Measurements from ENCODE around the gene DCAF10.
A peak's percentile ranks its signal among the peaks of the same experiment; 100 is the strongest.
"Not testable (repeated sequence)": the region's sequence is repeated elsewhere in the genome, so short reads cannot be mapped to it uniquely, and the experiment has no call there.

Gene DCAF10

DNA sequence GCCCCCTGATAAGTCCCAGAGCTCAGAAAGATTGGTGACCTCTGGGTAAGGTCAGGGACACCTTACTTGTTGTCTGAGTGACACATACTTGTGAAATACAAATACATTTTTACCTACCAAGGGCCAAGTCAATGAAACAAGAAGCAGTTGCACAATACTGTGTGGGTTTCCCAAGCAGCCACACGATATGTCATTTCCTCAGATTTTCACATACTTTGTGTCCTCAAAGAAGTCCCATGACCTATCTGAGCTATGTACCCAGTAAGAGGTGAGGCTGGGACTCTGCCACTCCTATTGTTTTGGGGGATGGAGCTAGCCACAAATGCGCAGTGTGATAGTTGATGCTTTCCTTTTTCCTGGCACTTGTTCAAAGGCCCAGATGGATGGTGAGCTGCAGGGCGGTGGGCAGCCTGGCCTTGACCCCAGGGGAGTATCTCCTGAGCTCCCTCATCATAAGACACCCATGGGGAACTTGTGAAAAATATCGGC lies 108.1 kb downstream of the DCAF10 start:
- DNase-seq (ENCODE audit: low spot score), result no peak

DNA sequence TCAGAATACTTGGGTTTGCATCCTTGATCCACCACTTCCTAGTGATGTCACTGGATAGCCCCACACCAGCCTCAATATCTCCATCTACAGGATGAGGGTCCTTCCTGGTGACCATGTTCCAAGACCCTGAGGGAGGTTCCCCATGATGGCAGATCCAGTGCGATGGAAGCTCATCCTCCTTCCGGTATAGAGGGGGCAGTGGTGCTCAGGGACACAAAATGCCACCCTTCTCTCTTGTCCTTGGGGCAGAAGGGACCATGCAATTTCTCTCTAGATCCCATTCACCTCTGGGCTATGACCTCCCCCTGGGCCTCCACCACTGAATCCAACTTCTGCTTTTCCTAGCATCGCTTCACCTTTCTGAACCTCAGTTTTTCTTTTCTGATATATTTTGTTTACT lies 108.7 kb downstream of the DCAF10 start:
- DNase-seq (ENCODE audit: low spot score), result no peak

DNA sequence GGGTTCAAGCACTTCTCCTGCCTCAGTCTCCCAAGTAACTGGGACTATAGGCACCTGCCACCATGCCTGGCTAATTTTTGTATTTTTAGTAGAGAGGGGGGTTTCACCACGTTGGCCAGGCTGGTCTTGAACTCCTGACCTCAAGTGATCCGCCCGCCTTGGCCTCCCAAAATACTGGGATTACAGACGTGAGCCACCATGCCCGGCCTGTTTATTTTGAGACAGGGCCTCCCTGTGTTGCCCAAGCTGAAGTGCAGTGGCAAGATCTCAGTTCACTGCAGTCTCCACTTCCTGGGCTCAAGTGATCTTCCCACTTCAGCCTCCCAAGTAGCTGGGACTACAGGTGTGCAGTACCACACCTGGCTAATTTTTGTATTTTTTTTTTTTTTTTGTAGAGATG lies 109.2 kb downstream of the DCAF10 start:
- not testable (repeated sequence) for DNase-seq (ENCODE audit: low spot score)

DNA sequence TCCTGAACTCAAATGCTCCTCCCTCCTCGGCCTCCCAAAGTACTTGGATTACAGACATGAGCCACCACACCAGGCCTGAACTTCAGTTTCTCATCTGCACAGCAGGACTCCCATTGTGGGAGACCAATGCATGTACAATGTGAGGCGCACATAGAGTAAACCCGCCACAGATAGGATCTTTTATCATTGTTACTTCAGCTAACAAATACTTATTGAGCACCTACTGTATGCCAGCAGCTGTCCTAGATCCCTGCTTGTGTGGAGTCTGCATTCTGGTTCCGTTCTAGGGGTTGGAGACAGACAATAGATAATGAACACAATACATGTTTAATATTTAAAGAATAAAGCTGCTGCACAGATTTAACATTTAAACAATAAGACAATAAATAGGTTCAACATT lies 109.7 kb downstream of the DCAF10 start:
- DNase-seq (ENCODE audit: low spot score), result no peak

DNA sequence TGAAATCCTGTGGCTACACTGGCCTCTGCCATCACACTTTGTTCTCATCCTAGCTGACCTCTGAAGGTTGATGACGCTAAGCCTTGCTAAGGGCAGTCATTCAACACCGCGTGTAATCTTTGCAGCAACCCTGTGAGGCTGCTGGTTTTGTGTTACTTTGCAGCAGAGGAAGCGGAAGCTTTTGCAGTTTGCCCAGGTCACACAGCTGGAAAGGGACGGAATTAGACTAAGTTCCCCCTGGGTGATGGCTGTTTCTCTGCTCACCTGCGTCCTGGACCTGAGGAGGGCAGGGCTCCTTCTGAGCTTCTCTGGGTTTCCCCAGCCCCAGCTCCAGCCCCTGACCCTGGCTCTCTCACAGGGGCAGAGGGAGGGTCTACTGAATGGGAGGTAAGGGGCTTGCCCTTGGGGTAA lies 110.7 kb downstream of the DCAF10 start:
- DNase-seq (ENCODE audit: low spot score), result no peak

DNA sequence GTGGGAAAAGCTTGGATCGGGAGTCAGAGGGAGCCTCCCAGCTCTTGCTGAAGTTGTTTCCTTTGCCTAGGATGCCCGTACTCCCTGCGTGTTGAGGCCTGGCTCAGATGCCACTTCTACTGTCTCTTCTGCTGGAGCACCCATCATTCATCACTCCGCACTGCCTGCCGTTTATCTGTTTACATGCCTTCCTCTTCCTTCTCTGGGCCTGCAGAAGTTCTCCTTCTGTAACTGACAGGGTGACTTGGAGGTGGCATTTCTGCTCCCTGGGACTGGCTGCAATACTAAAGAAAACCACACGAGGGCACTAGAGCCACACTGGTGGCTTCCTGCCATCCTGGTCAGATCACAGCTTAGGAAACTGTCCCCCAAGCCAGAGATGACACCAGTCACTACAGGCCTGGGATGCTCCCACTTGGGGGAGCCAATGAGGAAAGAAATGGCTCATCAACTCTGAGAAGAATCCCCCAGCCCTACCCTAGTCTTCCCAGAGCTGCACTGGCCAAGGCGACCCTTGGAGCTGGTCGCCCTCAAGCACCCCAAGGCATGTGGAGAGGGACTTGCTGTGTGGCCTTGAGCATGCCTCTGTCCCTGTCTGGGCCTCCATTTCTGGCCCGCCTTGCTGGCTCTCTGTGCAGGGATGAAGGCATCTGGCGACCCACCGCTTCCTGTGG lies 113.0 kb downstream of the DCAF10 start:
- DNase-seq (ENCODE audit: low spot score), result peak; percentile 94

DNA sequence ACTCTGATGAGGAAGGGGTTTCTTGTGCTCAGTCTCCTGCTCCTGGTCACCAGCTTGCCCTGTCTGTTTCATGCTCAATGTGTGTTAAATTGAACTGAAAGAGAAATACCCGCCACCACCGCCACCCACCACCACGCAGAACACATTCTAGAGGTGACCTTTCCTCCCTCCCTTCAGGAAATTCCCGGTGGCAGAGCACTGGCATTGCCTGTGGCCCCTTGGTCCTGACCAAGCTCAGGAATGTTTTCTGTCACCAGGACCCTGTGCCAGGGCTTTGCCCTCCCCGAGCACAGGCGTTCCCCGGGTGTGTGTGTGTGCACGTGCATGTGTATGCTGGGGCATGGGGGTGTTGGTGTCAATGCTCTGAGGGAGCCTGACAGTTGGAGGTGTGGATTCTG lies 113.6 kb downstream of the DCAF10 start:
- DNase-seq (ENCODE audit: low spot score), result no peak

DNA sequence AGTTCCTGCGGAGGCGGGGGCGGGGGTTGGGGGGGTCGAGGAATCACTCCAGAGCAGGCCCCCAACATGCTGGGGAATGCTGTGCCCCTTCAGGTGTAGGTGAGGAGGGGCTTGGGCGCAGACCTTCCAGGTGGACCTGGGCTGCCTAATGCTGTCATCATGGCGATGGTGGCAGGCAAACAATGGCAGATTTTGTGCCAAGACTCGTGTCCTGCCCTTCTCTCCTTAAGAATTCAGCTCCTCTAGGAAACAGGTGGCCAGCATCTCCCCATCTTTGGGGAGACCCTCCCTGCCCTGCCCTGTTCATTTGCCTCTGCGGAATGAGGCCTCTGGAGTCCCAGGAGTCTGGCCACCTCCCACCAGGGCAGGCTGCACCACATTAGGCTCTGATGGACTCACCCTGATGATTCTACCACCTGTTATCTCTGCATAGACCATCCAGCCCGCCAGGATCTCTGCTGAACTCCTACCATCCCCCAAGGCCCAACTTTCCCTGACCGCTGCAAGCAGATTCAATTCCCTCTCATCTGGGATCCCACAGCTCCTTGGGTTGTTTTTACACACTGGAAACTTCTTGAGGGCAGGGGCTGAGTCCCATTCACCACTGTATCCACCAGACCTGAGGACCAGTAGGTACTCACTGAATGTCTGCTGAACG lies 114.2 kb downstream of the DCAF10 start:
- DNase-seq (ENCODE audit: low spot score), result no peak

DNA sequence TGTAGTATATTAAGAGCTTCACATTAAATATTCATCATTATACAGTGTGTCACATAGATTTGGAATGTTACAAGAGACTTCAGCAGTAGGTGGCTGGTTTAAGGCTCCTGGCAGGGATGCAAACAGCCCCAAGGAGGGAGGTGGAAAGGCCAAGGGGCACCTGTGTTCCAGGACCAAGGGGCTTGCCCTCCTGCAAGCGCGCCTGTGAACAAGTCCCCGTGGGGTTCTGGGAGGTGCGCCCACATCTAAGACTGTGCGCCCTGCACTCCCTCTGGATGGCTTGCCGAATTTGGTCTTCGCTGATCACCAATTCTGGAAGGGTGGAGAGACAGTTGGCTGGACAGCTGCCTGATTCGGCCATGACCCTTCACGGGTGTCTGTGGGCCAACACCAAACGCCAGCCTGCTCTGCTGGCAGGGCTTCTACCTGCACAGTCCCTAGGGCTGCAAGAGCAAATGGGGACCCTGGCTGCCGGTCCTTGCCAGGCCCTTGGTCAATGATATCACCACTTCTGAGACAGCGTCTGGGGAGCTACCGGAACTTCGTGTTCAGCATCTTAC lies 115.4 kb downstream of the DCAF10 start:
- DNase-seq (ENCODE audit: low spot score), result no peak

DNA sequence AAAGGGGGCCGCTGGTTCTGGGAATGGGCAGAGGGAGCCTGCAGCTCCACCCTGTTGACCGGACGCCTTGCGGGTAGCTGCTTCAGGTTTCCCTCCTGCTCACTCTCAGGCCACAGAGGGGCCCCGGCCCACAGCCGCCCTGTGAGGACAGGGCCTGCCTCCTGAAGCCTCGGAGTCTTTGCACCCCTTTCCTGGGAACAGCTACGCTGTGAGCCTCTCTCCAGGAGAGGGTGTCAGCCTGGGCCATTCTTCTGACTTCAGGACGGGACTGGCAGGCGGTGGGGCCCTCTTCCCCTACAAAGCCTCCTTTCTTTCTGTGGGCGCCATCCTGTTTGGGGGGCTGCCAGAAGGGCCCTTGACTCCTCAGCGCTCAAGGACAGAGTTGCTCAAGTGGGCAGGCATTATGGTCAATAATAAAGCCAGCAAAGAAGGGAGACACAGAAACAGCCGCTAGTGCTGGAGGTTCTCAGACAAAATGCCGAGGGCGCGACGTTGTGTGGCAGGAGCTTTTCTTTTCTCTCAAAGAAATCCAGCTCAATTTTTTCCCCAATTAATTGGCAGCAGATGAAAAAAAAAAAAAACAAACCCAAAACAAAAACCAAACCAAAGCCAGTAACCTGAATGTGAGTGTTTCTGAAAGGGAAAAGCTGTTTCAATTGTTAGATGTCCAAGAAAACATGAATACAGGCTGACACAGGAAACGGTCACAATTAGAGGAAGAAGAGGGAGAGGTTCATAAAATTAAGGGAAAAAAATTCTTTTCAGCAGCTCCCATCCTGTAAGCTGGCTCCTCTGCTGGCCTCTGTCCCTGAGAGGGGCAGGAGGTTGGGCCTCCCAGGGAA lies 116.1 kb downstream of the DCAF10 start:
- DNase-seq (ENCODE audit: low spot score), result peak; percentile 49
